ENCODE results near the gene ITPRID1.

The ITPRID1 gene

DNA sequence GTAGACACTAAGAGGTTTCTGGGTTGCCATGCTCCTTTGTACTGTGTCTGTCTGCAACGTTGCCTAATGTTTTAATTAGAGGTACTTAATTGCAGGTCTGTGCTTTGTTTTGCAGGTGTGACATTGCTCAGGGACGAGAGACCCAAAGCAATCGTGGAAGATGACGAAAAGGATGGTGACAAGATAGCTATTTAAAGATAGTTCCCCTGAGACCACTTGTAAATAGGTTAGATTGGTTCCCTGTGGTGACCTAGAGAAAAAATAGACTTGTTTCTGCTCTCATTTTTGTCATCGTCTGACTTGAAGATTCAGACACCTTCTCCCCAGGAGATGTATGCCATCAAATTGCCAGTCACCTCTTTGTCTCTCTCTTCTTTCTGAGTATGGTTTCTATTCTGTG is 193.2 kb downstream of the ITPRID1 start:
- TF ChIP-seq, protein P1, sequence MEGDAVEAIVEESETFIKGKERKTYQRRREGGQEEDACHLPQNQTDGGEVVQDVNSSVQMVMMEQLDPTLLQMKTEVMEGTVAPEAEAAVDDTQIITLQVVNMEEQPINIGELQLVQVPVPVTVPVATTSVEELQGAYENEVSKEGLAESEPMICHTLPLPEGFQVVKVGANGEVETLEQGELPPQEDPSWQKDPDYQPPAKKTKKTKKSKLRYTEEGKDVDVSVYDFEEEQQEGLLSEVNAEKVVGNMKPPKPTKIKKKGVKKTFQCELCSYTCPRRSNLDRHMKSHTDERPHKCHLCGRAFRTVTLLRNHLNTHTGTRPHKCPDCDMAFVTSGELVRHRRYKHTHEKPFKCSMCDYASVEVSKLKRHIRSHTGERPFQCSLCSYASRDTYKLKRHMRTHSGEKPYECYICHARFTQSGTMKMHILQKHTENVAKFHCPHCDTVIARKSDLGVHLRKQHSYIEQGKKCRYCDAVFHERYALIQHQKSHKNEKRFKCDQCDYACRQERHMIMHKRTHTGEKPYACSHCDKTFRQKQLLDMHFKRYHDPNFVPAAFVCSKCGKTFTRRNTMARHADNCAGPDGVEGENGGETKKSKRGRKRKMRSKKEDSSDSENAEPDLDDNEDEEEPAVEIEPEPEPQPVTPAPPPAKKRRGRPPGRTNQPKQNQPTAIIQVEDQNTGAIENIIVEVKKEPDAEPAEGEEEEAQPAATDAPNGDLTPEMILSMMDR (IDR thresholded peaks at IDR 0.05), result no peak
- Histone ChIP-seq H3K27ac (no peak overlapping the region), H3K4me3 (no peak overlapping the region)
- DNase-seq (ENCODE audit: low spot score), result no peak

Measured in coronary artery (tissue), 2 donors.